ENCODE measurements around the gene SHF. TPM values are rescaled to one million over a fixed set of nuclear protein-coding genes. Genes with fewer than 3 reads are reported as not detected.

SHF gene
- polyA plus RNA-seq, 1 donor (not counting 4 experiments of a cell fraction or from before 2014, with no cell fraction given) = 0.24 TPM

GRCh38 chr15:45200799-45201556, 13.2 kb upstream of the SHF start:
- Histone ChIP-seq H3K4me3 (ENCODE audit: control insufficient read depth in 2 of 3, extremely low read depth in 1 of 3, insufficient read depth in 2 of 3, low read depth in 1 of 3, low read length in 3 of 3) (peak overlapping the region; percentile 69 to 90 (median 89)), H3K79me2 (ENCODE audit: control insufficient read depth, insufficient read depth, low read length) (no peaks in the 10 kb centered on the region), H3K9me1 (ENCODE audit: control insufficient read depth, extremely low read depth, insufficient read depth, low read length) (no peaks in the 10 kb centered on the region), H3K9ac (ENCODE audit: control insufficient read depth, extremely low read depth, insufficient read depth, low read length) (peak overlapping the region; percentile 86), H4K20me1 (ENCODE audit: control insufficient read depth, extremely low read depth, insufficient read depth, low read length) (no peaks in the 10 kb centered on the region), H3K36me3 (ENCODE audit: control insufficient read depth in 2 of 2, extremely low read depth in 1 of 2, insufficient read depth in 2 of 2, low read length in 2 of 2) (no peaks in the 10 kb centered on the region), H3K9me3 (ENCODE audit: control insufficient read depth, low read depth, low read length) (no peaks in the 10 kb centered on the region), H3K4me2 (ENCODE audit: control insufficient read depth, extremely low read depth, insufficient read depth, low read depth, low read length) (peak overlapping the region; percentile 98), H3K27ac (ENCODE audit: control insufficient read depth, insufficient read depth, low read length) (peak overlapping the region; percentile 87), H3K4me1 (ENCODE audit: control insufficient read depth, extremely low read depth, insufficient read depth, low read length) (peaks cover 8% of the 10 kb centered on the region), H2AFZ (ENCODE audit: control insufficient read depth, low read length) (peak overlapping the region; percentile 98), H3K27me3 (ENCODE audit: control insufficient read depth, extremely low read depth, insufficient read depth, low read length) (no peaks in the 10 kb centered on the region)
- FAIRE-seq (no peak), DNase-seq (ENCODE audit: low read depth, low spot score) (peak; percentile 81)
- TF ChIP-seq CTCF (optimal IDR thresholded peaks at IDR 0.05 in 1 of 3, IDR thresholded peaks at IDR 0.05 in 1 of 3, conservative IDR thresholded peaks at IDR 0.05 in 1 of 3; ENCODE audit: extremely low read depth in 1 of 3, insufficient read depth in 2 of 3, low read length in 3 of 3) = no peak
- TF ChIP-seq EZH2 (IDR thresholded peaks at IDR 0.05; ENCODE audit: low read length) = no peak
- dilution Hi-C loops (cut with MboI; ENCODE audit: extremely low pct_ligation_motif_present, low sequenced_read_pairs) = loop anchor here (25.0 kb wide), 2 partner anchors 111 to 186 kb away; partner anchors contain the start of gene GATM

DNA sequence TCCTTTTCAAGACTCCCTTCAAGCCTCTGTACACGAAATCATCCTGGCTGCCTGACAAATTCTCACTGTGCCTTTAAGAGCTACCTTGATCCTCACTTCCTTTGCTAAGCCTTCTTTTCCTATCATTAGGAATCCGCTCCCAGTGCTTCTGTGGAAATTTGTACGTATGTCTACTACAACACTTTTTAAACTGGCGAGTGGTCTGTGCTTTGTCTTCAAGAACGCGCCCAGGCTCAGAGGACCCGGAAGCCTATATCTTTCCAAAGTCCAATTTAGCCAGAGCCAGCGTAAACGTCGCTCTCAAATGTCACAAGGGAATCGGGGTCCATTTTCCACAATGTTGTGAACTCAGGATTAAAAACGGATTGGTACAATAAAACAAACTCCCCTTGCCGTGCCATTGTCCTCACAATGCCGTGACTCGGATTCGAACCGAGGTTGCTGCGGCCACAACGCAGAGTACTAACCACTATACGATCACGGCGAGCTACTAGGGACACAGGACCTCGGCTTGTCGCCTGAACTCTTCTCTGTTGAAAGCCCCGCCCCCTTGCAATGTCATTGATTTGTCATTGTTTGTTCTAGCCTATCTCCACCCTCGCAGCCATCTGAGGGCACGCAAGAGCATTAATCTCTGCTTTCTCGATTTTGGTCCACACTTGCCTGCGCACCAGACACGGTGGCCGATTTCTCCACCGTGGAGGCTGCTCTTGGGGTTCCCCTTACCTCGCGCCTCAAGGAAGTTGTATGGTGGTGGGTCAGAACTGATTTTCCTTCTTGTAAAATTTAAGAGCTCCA, 12.4 kb upstream of the SHF start:
- H2AFZ ChIP-seq (ENCODE audit: control insufficient read depth, low read length) = peak overlapping the region; percentile 98
- H3K79me2 ChIP-seq (ENCODE audit: control insufficient read depth, insufficient read depth, low read length) = no peaks in the 10 kb centered on the region
- no peaks in the 10 kb centered on the region for H3K36me3 ChIP-seq (ENCODE audit: control insufficient read depth in 2 of 2, extremely low read depth in 1 of 2, insufficient read depth in 2 of 2, low read length in 2 of 2)
- H3K4me1 ChIP-seq (ENCODE audit: control insufficient read depth, extremely low read depth, insufficient read depth, low read length) = peaks cover 8% of the 10 kb centered on the region
- H3K9ac ChIP-seq (ENCODE audit: control insufficient read depth, extremely low read depth, insufficient read depth, low read length) = peak overlapping the region; percentile 86
- H4K20me1 ChIP-seq (ENCODE audit: control insufficient read depth, extremely low read depth, insufficient read depth, low read length) = no peaks in the 10 kb centered on the region
- no peak for TF ChIP-seq EZH2 (IDR thresholded peaks at IDR 0.05; ENCODE audit: low read length)
- no peak for TF ChIP-seq CTCF (optimal IDR thresholded peaks at IDR 0.05 in 1 of 3, IDR thresholded peaks at IDR 0.05 in 1 of 3, conservative IDR thresholded peaks at IDR 0.05 in 1 of 3; ENCODE audit: extremely low read depth in 1 of 3, insufficient read depth in 2 of 3, low read length in 3 of 3)
- H3K4me3 ChIP-seq (ENCODE audit: control insufficient read depth in 2 of 3, extremely low read depth in 1 of 3, insufficient read depth in 2 of 3, low read depth in 1 of 3, low read length in 3 of 3) = peak overlapping the region; percentile 69 to 90 (median 89)
- DNase-seq (ENCODE audit: low read depth, low spot score) (peak; percentile 93), FAIRE-seq (no peak)
- peak overlapping the region; percentile 98 for H3K4me2 ChIP-seq (ENCODE audit: control insufficient read depth, extremely low read depth, insufficient read depth, low read depth, low read length)
- H3K9me1 ChIP-seq (ENCODE audit: control insufficient read depth, extremely low read depth, insufficient read depth, low read length) = no peaks in the 10 kb centered on the region
- H3K9me3 ChIP-seq (ENCODE audit: control insufficient read depth, low read depth, low read length) = no peaks in the 10 kb centered on the region
- no peaks in the 10 kb centered on the region for H3K27me3 ChIP-seq (ENCODE audit: control insufficient read depth, extremely low read depth, insufficient read depth, low read length)
- peak overlapping the region; percentile 87 for H3K27ac ChIP-seq (ENCODE audit: control insufficient read depth, insufficient read depth, low read length)
- dilution Hi-C loops (cut with MboI; ENCODE audit: extremely low pct_ligation_motif_present, low sequenced_read_pairs) = loop anchor here (25.0 kb wide), 2 partner anchors 112 to 187 kb away; partner anchors contain the start of gene GATM

All from keratinocyte (primary cell).